ENCODE results near the gene CTCFL. TPM values are rescaled to one million over a fixed set of nuclear protein-coding genes. Genes with fewer than 3 reads are reported as not detected.

CTCFL gene, protein sequence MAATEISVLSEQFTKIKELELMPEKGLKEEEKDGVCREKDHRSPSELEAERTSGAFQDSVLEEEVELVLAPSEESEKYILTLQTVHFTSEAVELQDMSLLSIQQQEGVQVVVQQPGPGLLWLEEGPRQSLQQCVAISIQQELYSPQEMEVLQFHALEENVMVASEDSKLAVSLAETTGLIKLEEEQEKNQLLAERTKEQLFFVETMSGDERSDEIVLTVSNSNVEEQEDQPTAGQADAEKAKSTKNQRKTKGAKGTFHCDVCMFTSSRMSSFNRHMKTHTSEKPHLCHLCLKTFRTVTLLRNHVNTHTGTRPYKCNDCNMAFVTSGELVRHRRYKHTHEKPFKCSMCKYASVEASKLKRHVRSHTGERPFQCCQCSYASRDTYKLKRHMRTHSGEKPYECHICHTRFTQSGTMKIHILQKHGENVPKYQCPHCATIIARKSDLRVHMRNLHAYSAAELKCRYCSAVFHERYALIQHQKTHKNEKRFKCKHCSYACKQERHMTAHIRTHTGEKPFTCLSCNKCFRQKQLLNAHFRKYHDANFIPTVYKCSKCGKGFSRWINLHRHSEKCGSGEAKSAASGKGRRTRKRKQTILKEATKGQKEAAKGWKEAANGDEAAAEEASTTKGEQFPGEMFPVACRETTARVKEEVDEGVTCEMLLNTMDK
- 1 to 10 TPM; 1.0 to 3.6 (median 2.5) TPM for polyA plus RNA-seq (ENCODE audit: insufficient read length in 4 of 4)

DNA sequence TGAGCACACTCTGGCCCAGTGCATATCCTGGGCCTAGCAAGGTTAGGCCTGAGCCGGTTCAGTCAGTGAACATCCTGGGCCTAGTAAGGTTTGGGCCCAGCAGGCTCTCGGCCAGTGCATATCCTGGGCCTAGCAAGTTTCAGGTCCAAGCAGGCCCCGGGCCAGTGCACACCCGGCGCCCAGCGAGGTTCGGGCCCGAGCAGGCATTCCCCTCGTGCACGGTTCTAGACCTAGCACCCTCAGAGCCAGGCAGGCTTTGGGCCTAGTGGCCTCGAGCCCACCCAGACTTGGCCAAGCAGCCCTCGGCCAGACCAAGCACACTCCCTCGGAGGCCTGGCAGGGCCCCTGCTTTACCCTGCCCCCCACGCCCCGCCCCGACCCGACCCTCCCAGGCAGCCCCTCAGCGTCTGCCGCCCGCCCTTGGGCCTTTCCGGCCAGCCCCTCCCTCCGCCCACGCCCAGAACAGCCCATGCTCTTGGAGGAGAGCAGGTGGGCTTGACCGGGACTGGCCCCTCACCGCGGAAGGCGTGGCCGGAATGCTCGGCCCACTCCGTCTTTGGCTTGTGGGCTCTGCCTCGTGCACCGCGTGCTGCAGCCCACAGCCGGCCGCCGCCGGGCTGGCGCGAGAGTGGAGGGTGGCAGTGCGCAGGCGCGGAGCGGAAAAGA is at the start of gene CTCFL:
Gene CTCFL (minus strand): TSS at position 630 of the 666 bp plus-strand sequence. CDS start 935 bp downstream, outside the sequence.
- no peak for DNase-seq (ENCODE audit: low read depth in 4 of 4, low spot score in 2 of 4)

DNA sequence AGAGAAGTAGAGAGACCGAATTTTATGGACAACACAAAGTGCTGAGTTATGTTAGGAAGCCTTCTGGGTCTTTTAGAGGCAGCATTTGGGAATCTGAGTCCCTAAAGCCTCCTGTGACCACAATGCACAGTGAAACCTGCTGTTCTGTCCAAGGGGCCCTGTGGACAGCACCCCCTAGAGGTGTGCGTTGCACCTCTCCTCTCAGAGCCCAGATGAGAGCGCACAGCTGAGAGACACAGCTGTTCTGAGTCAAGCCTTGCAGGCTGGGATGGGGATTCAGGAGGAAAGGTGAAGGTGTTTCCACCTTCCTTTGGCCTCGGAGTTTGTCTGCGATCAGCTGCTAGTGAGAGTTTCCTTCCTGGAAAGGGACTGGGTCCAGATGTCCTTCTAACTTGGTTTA is 49.0 kb upstream of the CTCFL start:
- no peak for DNase-seq (ENCODE audit: low read depth in 4 of 4, low spot score in 2 of 4)

DNA sequence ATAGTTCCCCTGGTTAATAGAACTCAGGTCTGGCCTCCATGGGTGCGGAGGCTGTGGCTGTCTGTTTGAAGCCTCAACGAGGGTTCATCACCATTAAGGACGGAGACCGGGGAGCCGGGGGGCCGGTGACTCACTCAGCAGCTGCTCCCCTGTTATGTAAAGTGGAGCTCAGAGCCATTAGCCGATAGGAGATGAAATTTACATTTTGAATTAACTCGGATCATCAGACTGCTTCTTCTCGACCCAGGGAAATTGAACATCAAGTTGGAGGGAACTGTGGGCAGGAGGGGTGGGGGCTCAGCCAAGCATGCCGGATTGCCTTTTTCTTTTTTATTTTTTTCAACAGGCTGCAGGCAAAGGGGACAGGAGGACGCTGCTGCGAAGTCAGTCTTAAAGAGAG is 48.3 kb upstream of the CTCFL start:
- no peak for DNase-seq (ENCODE audit: low read depth in 4 of 4, low spot score in 2 of 4)

GRCh38 chr20:57571782-57572416 is 47.0 kb upstream of the CTCFL start:
- DNase-seq (ENCODE audit: low read depth in 4 of 4, low spot score in 2 of 4), result no peak

- no peak for DNase-seq (ENCODE audit: low read depth in 4 of 4, low spot score in 2 of 4)
Measured at GRCh38 chr20:57570920-57571319, 46.0 kb upstream of the CTCFL start.

- no peak for DNase-seq (ENCODE audit: low read depth in 4 of 4, low spot score in 2 of 4)
Measured at GRCh38 chr20:57570145-57570850, 45.4 kb upstream of the CTCFL start.

GRCh38 chr20:57568960-57569359 is 44.0 kb upstream of the CTCFL start:
- no peak for DNase-seq (ENCODE audit: low read depth in 4 of 4, low spot score in 2 of 4)

DNA sequence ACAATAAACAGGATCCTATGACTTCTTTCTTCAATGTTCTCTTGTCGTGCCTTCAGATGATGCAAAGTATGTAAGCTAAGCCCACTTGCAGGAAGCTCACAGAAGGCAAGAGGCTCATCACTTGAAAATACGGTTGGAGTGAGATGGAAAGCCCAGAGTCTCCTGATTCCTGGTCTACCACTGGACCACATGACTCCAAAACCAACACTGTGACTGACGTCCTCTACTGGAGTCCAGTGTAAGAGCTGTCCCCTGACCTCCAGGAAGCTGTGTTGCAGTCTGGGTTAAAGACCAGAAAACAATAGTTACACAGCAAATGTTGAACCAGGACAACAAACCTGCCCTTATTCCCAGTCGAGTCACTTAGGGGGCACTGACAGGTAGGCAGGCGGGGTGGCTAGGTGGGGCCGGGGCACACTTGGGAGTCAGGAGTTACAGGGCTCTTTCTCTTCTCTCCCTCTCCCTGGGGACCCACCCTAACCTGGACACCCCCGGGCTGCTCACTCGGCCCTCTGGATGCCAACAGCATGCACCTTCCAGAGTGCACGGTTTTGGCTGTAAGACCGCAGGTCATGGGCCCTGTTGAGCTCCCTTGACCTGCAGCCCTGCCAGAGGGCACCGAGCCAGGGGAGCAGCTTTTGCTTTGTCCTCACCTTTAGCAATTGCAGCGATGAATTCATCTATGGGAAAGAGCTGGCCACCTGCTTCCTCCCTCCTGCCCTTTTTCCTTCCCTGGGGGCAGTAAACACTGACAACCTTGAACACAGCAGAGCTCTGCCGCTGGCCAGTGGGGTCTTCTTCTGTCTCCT is 43.4 kb upstream of the CTCFL start:
- no peak for DNase-seq (ENCODE audit: low read depth in 4 of 4, low spot score in 2 of 4)

DNA sequence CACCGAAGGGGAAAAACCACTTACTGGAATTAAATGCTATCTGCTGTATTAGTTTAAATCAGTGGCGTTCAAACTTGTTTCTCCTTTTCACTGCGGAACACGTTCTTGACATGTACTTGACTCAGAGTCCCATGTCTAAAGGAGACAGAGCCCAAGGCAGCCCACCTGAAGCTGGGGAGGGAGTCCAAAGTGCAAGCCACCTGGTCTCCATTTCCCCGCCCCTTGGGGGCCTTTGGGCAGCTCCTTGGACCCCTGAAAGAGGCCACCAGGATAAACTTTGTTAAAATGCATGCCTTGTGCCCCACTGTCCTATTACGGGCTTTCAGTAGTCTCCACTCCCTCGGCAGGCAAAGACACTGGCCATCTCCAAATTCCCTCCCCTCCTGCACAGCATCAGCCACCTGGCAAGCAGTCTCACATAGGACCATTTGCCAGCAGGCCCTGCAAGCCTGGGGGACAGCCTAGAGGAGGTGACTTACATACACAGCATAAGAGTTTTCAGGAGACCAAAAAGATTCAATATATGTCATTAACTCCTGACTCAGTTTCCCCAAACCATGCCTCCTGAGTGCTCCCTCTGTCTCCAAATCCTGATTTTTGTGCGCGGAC is 42.6 kb upstream of the CTCFL start:
- DNase-seq (ENCODE audit: low read depth in 4 of 4, low spot score in 2 of 4), result no peak

- no peak for DNase-seq (ENCODE audit: low read depth in 4 of 4, low spot score in 2 of 4)
Measured at GRCh38 chr20:57566803-57567459, 42.0 kb upstream of the CTCFL start.

GRCh38 chr20:57566399-57566798 is 41.5 kb upstream of the CTCFL start:
- DNase-seq (ENCODE audit: low read depth in 4 of 4, low spot score in 2 of 4), result no peak

- no peak for DNase-seq (ENCODE audit: low read depth in 4 of 4, low spot score in 2 of 4)
Measured at GRCh38 chr20:57564951-57565642, 40.2 kb upstream of the CTCFL start.

- DNase-seq (ENCODE audit: low read depth in 4 of 4, low spot score in 2 of 4), result no peak
Measured at GRCh38 chr20:57564180-57564802, 39.4 kb upstream of the CTCFL start.

GRCh38 chr20:57563522-57563921 is 38.6 kb upstream of the CTCFL start:
- no peak for DNase-seq (ENCODE audit: low read depth in 4 of 4, low spot score in 2 of 4)

DNA sequence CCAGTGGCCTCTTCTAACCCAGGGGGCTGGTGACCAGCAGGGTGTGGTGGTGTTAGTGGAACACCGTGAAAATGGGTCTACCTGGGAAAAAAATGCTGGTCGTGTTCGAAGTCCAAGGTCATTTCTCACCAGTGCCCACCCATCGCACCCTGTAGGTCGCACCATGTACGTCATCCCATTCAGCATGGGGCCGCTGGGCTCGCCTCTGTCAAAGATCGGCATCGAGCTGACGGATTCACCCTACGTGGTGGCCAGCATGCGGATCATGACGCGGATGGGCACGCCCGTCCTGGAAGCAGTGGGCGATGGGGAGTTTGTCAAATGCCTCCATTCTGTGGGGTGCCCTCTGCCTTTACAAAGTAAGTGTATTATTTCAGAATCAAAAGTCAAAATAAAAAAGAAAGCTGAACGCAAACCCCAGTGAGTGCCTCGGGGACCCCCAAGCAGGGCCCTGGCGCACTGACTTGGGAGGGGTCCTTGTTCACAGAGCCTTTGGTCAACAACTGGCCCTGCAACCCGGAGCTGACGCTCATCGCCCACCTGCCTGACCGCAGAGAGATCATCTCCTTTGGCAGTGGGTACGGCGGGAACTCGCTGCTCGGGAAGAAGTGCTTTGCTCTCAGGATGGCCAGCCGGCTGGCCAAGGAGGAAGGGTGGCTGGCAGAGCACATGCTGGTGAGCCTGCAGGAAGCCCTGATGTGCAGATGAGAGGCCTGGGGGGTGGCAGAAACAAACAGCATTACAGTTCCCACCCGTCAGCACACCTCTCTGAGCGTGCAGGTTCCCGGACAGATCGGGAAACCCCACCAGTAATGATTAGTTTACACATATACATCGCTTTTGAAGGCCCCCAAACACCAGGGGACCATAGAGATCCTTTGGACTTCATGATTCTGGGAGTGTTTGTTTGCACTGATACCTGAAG is 37.9 kb upstream of the CTCFL start:
- DNase-seq (ENCODE audit: low read depth in 4 of 4, low spot score in 2 of 4), result no peak

Measured in left renal cortex interstitium (tissue), 4 donors.